GM12892 (cell line): ENCODE results near the gene KRT81.

Experiments
- POLR2A ChIP-seq: IDR thresholded peaks from 2 replicates; pipeline ENCODE4 v1.6.1; 2011; ENCODE audit warnings: low read depth, low read length, control low read depth
- POLR2AphosphoS5 ChIP-seq: IDR thresholded peaks from 2 replicates; pipeline ENCODE4 v1.6.1; 2011; ENCODE audit warnings: low read depth, low read length, control low read depth
- TAF1 ChIP-seq: IDR thresholded peaks from 2 replicates; pipeline ENCODE4 v1.6.1; 2011; ENCODE audit warnings: low read depth, mild to moderate bottlenecking, control low read depth, low read length, borderline replicate concordance

DNA sequence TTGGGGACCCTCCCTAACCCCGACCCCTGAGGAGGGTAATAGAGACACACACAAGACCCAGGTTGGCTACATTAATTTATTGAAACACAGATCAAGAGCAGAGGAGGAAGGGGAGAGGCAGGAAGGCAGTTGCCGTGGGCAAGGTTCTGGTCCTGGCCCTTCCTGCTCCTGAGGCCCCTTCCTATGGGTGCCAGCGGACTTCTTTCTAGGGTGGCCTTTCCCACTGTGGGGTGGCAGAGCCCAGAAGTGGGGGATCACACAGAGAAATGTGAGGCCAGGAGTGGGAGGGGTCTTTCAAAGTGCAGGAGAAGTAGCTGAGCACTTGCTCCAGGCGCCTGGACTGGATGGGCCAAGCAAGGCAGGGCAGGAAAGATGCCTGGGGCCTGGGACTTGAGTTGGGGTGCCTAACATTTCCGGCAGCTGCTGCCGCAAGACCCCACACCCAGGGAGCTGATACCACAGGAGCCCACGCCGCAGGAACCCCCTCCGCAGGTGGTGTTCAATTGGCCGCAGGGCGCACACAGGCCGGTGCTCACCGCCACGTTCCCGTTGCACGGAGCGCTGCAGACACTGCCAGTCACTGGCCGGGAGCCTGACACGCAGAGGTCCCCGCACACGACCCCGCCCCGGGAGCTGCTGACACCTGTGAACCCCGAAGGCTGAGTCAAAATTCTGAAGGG lies 5.3 kb downstream of the KRT81 start:
- TF ChIP-seq POLR2A: no peak
- no peak for TF ChIP-seq TAF1
- no peak for TF ChIP-seq POLR2AphosphoS5
